Keratinocyte (primary cell): ENCODE measurements around the gene CBARP. TPM values are rescaled to one million over a fixed set of nuclear protein-coding genes. Genes with fewer than 3 reads are reported as not detected.
"Not testable (repeated sequence)": the region's sequence is repeated elsewhere in the genome, so short reads cannot be mapped to it uniquely, and the experiment has no call there.

Experiments
- DNase-seq: peaks from one replicate; pipeline ENCODE4 v3.0.0-alpha.2; 2011; ENCODE audit warnings: low read depth, missing footprints, low spot score
- FAIRE-seq: peaks from 2 replicates; lab custom pipeline; 2011; peaks lifted over from hg19 to GRCh38; lab: Jason Lieb, UNC
- H2AFZ ChIP-seq: 2 replicates; pipeline ENCODE4 v1.6.0; 2012; ENCODE audit warnings: low read length, control low read depth, inconsistent platforms; ENCODE audit not compliant: control insufficient read depth
- H3K27ac ChIP-seq: 2 replicates; pipeline ENCODE4 v1.5.1; 2011; ENCODE audit warnings: low read length; ENCODE audit not compliant: control insufficient read depth, insufficient read depth
- H3K27me3 ChIP-seq: 3 replicates; pipeline ENCODE4 v1.6.0; 2011; ENCODE audit warnings: low read length; ENCODE audit not compliant: control insufficient read depth, insufficient read depth; ENCODE audit errors: extremely low read depth
- H3K36me3 ChIP-seq, 2 experiments: 2 replicates in 1 of 2; 3 replicates in 1 of 2; pipeline ENCODE4 v1.5.1; 2011; ENCODE audit warnings: low read length in 2 of 2, mild to moderate bottlenecking in 1 of 2; ENCODE audit not compliant: control insufficient read depth in 2 of 2, insufficient read depth in 2 of 2; ENCODE audit errors: extremely low read depth in 1 of 2
- H3K4me1 ChIP-seq: 3 replicates; pipeline ENCODE4 v1.5.1; 2011; ENCODE audit warnings: low read length; ENCODE audit not compliant: control insufficient read depth, insufficient read depth; ENCODE audit errors: extremely low read depth
- H3K4me2 ChIP-seq: 3 replicates; pipeline ENCODE4 v1.6.0; 2011; ENCODE audit warnings: low read depth, low read length; ENCODE audit not compliant: control insufficient read depth, insufficient read depth; ENCODE audit errors: extremely low read depth
- H3K4me3 ChIP-seq, 3 experiments: fragments of 200-600 bp in 1 of 3; sonication (generic) in 1 of 3; 2 replicates in 2 of 3; 3 replicates in 1 of 3; pipeline ENCODE4 v1.5.1; 2011 to 2016; ENCODE audit warnings: low read length in 3 of 3, mild to moderate bottlenecking in 3 of 3, control low read depth in 2 of 3, inconsistent platforms in 1 of 3, low read depth in 1 of 3, mixed read lengths in 1 of 3, mixed run types in 1 of 3, moderate library complexity in 1 of 3; ENCODE audit not compliant: control insufficient read depth in 2 of 3, insufficient read depth in 2 of 3; ENCODE audit errors: extremely low read depth in 1 of 3
- H3K79me2 ChIP-seq: 2 replicates; pipeline ENCODE4 v1.6.0; 2012; ENCODE audit warnings: low read length; ENCODE audit not compliant: control insufficient read depth, insufficient read depth
- H3K9ac ChIP-seq: 3 replicates; pipeline ENCODE4 v1.6.0; 2011; ENCODE audit warnings: low read length; ENCODE audit not compliant: control insufficient read depth, insufficient read depth; ENCODE audit errors: extremely low read depth
- H3K9me1 ChIP-seq: 3 replicates; pipeline ENCODE4 v1.6.0; 2011; ENCODE audit warnings: low read length; ENCODE audit not compliant: control insufficient read depth, insufficient read depth; ENCODE audit errors: extremely low read depth
- H3K9me3 ChIP-seq: 2 replicates; pipeline ENCODE4 v1.5.1; 2012; ENCODE audit warnings: low read depth, low read length; ENCODE audit not compliant: control insufficient read depth
- H4K20me1 ChIP-seq: 3 replicates; pipeline ENCODE4 v1.6.0; 2011; ENCODE audit warnings: low read length; ENCODE audit not compliant: control insufficient read depth, insufficient read depth; ENCODE audit errors: extremely low read depth
- EZH2 ChIP-seq: IDR thresholded peaks from one replicate; pipeline ENCODE4 v1.6.1; 2012; ENCODE audit warnings: inconsistent platforms, mild to moderate bottlenecking, low read length, moderate library complexity
- dilution Hi-C: fragments of 300-500 bp; cut with MboI; formaldehyde crosslinking; loops from one replicate; pipeline ENCODE4 v1.7.0; 2020; ENCODE audit warnings: low sequenced_read_pairs; ENCODE audit not compliant: extremely low pct_ligation_motif_present
- polyA plus RNA-seq, 5 experiments: library from polyadenylated mRNA; depleted of rRNA in 3 of 5; stranded (reverse) in 3 of 5; stranded (forward) in 1 of 5; unstranded in 1 of 5; fragments of >200 nt; gene quantifications; 1 replicate in 1 of 5; 2 replicates in 3 of 5; 3 replicates in 1 of 5; pipeline versions ENCODE4 v1.2.1 to v1.2.3, GENCODE V29; 2011 to 2012; ENCODE audit warnings: missing spikeins in 2 of 5, low read depth in 1 of 5, low replicate concordance in 1 of 5
- TF ChIP-seq, protein P1 (sequence below), 3 experiments: IDR thresholded peaks in 1 of 3; conservative IDR thresholded peaks in 1 of 3; optimal IDR thresholded peaks in 1 of 3; 2 replicates in 2 of 3; 3 replicates in 1 of 3; pipeline versions ENCODE3 to v1.5.1; 2011; ENCODE audit warnings: low read length in 3 of 3, mild to moderate bottlenecking in 3 of 3, moderate library complexity in 2 of 3, control low read depth in 1 of 3, inconsistent platforms in 1 of 3; ENCODE audit not compliant: insufficient read depth in 2 of 3; ENCODE audit errors: extremely low read depth in 1 of 3

The CBARP gene
- polyA plus RNA-seq, 1 donor (not counting 4 experiments of a cell fraction or from before 2014, with no cell fraction given) = 0.93 TPM

- Histone ChIP-seq H4K20me1 (peaks cover 11% of the 10 kb centered on the region), H3K27ac (no peak overlapping the region), H3K9me3 (no peaks in the 10 kb centered on the region), H3K4me2 (peak overlapping the region; percentile 5), H3K9ac (no peak overlapping the region), H2AFZ (no peak overlapping the region), H3K36me3 (peaks cover 8 to 17% of the 10 kb centered on the region in 2 experiments), H3K4me1 (peaks cover 57% of the 10 kb centered on the region), H3K79me2 (peaks cover 84% of the 10 kb centered on the region), H3K9me1 (no peaks in the 10 kb centered on the region), H3K4me3 (no peak overlapping the region), H3K27me3 (no peaks in the 10 kb centered on the region)
- TF ChIP-seq EZH2 = no peak
- TF ChIP-seq, protein P1, sequence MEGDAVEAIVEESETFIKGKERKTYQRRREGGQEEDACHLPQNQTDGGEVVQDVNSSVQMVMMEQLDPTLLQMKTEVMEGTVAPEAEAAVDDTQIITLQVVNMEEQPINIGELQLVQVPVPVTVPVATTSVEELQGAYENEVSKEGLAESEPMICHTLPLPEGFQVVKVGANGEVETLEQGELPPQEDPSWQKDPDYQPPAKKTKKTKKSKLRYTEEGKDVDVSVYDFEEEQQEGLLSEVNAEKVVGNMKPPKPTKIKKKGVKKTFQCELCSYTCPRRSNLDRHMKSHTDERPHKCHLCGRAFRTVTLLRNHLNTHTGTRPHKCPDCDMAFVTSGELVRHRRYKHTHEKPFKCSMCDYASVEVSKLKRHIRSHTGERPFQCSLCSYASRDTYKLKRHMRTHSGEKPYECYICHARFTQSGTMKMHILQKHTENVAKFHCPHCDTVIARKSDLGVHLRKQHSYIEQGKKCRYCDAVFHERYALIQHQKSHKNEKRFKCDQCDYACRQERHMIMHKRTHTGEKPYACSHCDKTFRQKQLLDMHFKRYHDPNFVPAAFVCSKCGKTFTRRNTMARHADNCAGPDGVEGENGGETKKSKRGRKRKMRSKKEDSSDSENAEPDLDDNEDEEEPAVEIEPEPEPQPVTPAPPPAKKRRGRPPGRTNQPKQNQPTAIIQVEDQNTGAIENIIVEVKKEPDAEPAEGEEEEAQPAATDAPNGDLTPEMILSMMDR (optimal IDR thresholded peaks at IDR 0.05 in 1 of 3, IDR thresholded peaks at IDR 0.05 in 1 of 3, conservative IDR thresholded peaks at IDR 0.05 in 1 of 3; ENCODE audit: extremely low read depth in 1 of 3, insufficient read depth in 2 of 3, low read length in 3 of 3) = no peak
- dilution Hi-C loops = no loop called here
- DNase-seq (no peak), FAIRE-seq (no peak)
These were observed 26.1 kb downstream of the CBARP start for GRCh38 chr19:1211494-1212234.

DNA sequence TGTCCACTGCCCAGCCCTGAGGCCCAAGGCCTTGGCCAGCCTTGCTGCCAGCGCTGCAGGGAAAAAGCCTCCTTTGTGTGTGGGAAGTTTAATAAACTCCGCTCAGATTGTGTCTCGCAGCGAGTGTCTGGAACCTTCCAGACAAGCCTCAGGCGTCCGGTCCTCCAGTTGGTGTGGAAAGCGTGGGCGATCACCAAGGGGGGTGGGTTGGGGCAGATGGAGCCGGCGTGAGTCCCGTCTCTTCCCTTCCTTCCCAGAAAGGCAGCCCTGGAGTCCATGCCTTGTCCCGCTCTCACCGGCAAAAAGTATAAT, 27.6 kb downstream of the CBARP start:
- no peak overlapping the region for H3K9ac ChIP-seq
- dilution Hi-C loops = no loop called here
- no peak overlapping the region for H3K4me3 ChIP-seq

DNA sequence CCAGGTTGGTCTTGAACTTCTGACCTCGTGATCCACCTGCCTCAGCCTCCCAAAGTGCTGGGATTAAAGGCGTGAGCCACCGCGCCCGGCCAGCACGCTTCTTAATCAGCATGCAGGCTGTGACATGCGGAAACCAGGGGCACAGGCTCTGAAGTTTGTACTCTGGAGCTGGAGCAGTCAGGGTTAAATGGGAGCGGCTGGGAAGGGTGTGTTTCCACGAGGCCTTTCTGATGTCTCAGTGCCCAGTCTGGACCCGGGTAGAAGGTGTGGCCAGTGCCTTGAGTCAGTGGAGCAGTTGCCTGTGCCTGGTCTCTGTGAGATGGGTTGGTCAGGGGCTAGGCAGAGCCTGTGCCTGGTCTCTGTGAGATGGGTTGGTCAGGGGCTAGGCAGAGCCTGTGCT, 29.0 kb downstream of the CBARP start:
- peak overlapping the region; percentile 45 for H3K4me2 ChIP-seq
- DNase-seq (peak; percentile 81), FAIRE-seq (peak; percentile 66)
- peak overlapping the region in 1 of 3 experiments; percentile 7 for H3K4me3 ChIP-seq
- peaks cover 38% of the 10 kb centered on the region for H3K4me1 ChIP-seq
- dilution Hi-C loops, H3K9ac ChIP-seq, H3K27me3 ChIP-seq, H2AFZ ChIP-seq, H3K9me1 ChIP-seq, H3K9me3 ChIP-seq: not testable (repeated sequence)
- peak overlapping the region; percentile 31 for H3K27ac ChIP-seq
- peaks cover 8 to 14% of the 10 kb centered on the region in 2 experiments for H3K36me3 ChIP-seq
- peaks cover 11% of the 10 kb centered on the region for H4K20me1 ChIP-seq
- peaks cover 68% of the 10 kb centered on the region for H3K79me2 ChIP-seq

More for the DNA sequence above, 27.6 kb downstream of the CBARP start:
- TF ChIP-seq, protein P1 (optimal IDR thresholded peaks at IDR 0.05 in 1 of 3, IDR thresholded peaks at IDR 0.05 in 1 of 3, conservative IDR thresholded peaks at IDR 0.05 in 1 of 3; ENCODE audit: extremely low read depth in 1 of 3, insufficient read depth in 2 of 3, low read length in 3 of 3) = no peak
- TF ChIP-seq EZH2 = no peak
- H3K27ac ChIP-seq = peak overlapping the region; percentile 29
- peaks cover 49% of the 10 kb centered on the region for H3K4me1 ChIP-seq
- H3K27me3 ChIP-seq = no peaks in the 10 kb centered on the region
- no peak for FAIRE-seq
- no peak for DNase-seq
- H2AFZ ChIP-seq = no peak overlapping the region
- H4K20me1 ChIP-seq = peaks cover 11% of the 10 kb centered on the region
- no peaks in the 10 kb centered on the region for H3K9me3 ChIP-seq
- H3K4me2 ChIP-seq = peak overlapping the region; percentile 39
- H3K9me1 ChIP-seq = no peaks in the 10 kb centered on the region
- H3K79me2 ChIP-seq = peaks cover 80% of the 10 kb centered on the region
- H3K36me3 ChIP-seq = peaks cover 8 to 17% of the 10 kb centered on the region in 2 experiments
